ENCODE measurements around the gene CHTF18. TPM values are rescaled to one million over a fixed set of nuclear protein-coding genes. Genes with fewer than 3 reads are reported as not detected.

The CHTF18 gene
- total and polyA plus RNA-seq, 9 of the 15 experiments (the other 6 are each of a cell fraction or from before 2014, with no cell fraction given): 2.5 to 123 (median 17.0) TPM

- ATAC-seq (no peak), FAIRE-seq (no peak), DNase-seq (ENCODE audit: extremely low read depth in 1 of 4, low spot score in 3 of 4) (no peak)
- peak; percentile 34; the same call in 1 of the 2 replicates for TF ChIP-seq VEZF1 (CRISPR knock-in tag; IDR thresholded peaks at IDR 0.05)
- TF ChIP-seq PHF21A (IDR thresholded peaks at IDR 0.05; ENCODE audit: borderline replicate concordance, low read depth): no peak
- in situ Hi-C loops (cut with MboI): no loop called here
- Histone ChIP-seq H2AFZ (ENCODE audit: low read depth, low read length) (no peak overlapping the region), H3K79me2 (ENCODE audit: control insufficient read depth, insufficient read depth, low read length) (no peaks in the 10 kb centered on the region), H3K4me1 (replicated peaks in 1 of 2; ENCODE audit: control insufficient read depth in 2 of 2, insufficient read depth in 2 of 2, low read length in 2 of 2) (peaks cover 0 to 69% of the 10 kb centered on the region in 2 experiments; a peak in 2 of 5 replicates), H4K20me1 (replicated peaks; ENCODE audit: control insufficient read depth, insufficient read depth, low read length) (0 out of 2 replicates have a peak, but pooled peaks cover 3% of the 10 kb centered on the region), H3K9ac (ENCODE audit: insufficient read depth in 1 of 2, low read depth in 2 of 2, low read length in 2 of 2) (no peak overlapping the region), H3K36me3 (ENCODE audit: control insufficient read depth, insufficient read depth, low read length) (no peaks in the 10 kb centered on the region), H3K9me3 (replicated peaks; ENCODE audit: control insufficient read depth, insufficient read depth, low read depth, low read length) (no peaks in the 10 kb centered on the region), H3K27ac (ENCODE audit: extremely low read depth, low read depth, low read length) (no peak overlapping the region), H3K27me3 (ENCODE audit: control insufficient read depth in 2 of 2, insufficient read depth in 2 of 2, low read length in 2 of 2) (peaks cover 0 to 6% of the 10 kb centered on the region in 2 experiments; a peak in 1 of 5 replicates), H3K9me1 (ENCODE audit: control insufficient read depth, insufficient read depth, low read length) (no peaks in the 10 kb centered on the region), H3K4me3 (no peak overlapping the region), H3K4me2 (ENCODE audit: insufficient read depth, low read length) (no peak overlapping the region)
- no TSS peak for BruUV-seq (replicated peaks)
- CTCF ChIA-PET (ENCODE audit: low intra/inter-chr PET ratio): no interaction called here
- intact Hi-C loops (cut with micrococcal nuclease): no loop called here
- POLR2A ChIA-PET: interaction anchor here (0.6 to 0.9 kb wide), 2 partner anchors 9 to 21 kb away, joined by 3 read pairs; partner anchors contain the start of genes CHTF18 and RPUSD1
- WGBS (ENCODE audit: insufficient coverage, low coverage, missing lambda C conversion rate): 0% methylated on average over 1 of the region's 38 CpGs
These were observed 20.6 kb upstream of the CHTF18 start for GRCh38 chr16:767743-768235.

GRCh38 chr16:768428-768827 lies 20.0 kb upstream of the CHTF18 start:
- peak; percentile 19; the same call in 1 of the 3 replicates for ATAC-seq
- H3K9me3 ChIP-seq (replicated peaks; ENCODE audit: control insufficient read depth, insufficient read depth, low read depth, low read length): no peaks in the 10 kb centered on the region
- no peak overlapping the region for H3K27ac ChIP-seq (ENCODE audit: extremely low read depth, low read depth, low read length)
- H4K20me1 ChIP-seq (replicated peaks; ENCODE audit: control insufficient read depth, insufficient read depth, low read length): 0 out of 2 replicates have a peak, but pooled peaks cover 3% of the 10 kb centered on the region
- H3K79me2 ChIP-seq (ENCODE audit: control insufficient read depth, insufficient read depth, low read length): no peaks in the 10 kb centered on the region
- peaks cover 0 to 68% of the 10 kb centered on the region in 2 experiments; a peak in 2 of 5 replicates for H3K4me1 ChIP-seq (replicated peaks in 1 of 2; ENCODE audit: control insufficient read depth in 2 of 2, insufficient read depth in 2 of 2, low read length in 2 of 2)
- no peak overlapping the region for H3K4me3 ChIP-seq
- no peaks in the 10 kb centered on the region for H3K9me1 ChIP-seq (ENCODE audit: control insufficient read depth, insufficient read depth, low read length)
- H3K36me3 ChIP-seq (ENCODE audit: control insufficient read depth, insufficient read depth, low read length): no peaks in the 10 kb centered on the region
- CTCF ChIA-PET (ENCODE audit: low intra/inter-chr PET ratio): no interaction called here
- H3K4me2 ChIP-seq (ENCODE audit: insufficient read depth, low read length): no peak overlapping the region
- in situ Hi-C loops (cut with MboI) (no loop called here), intact Hi-C loops (cut with micrococcal nuclease) (no loop called here)
- no TSS peak for BruUV-seq (replicated peaks)
- no peak overlapping the region for H2AFZ ChIP-seq (ENCODE audit: low read depth, low read length)
- H3K9ac ChIP-seq (ENCODE audit: insufficient read depth in 1 of 2, low read depth in 2 of 2, low read length in 2 of 2): no peak overlapping the region; a peak in 1 of 4 replicates
- POLR2A ChIA-PET: no interaction called here
- peak in 1 of 4 experiments; percentile 43 for DNase-seq (ENCODE audit: extremely low read depth in 1 of 4, low spot score in 3 of 4)
- H3K27me3 ChIP-seq (ENCODE audit: control insufficient read depth in 2 of 2, insufficient read depth in 2 of 2, low read length in 2 of 2): peaks cover 0 to 6% of the 10 kb centered on the region in 2 experiments; a peak in 1 of 5 replicates
- no peak for FAIRE-seq
- 30% methylated on average over 17 of the region's 21 CpGs for WGBS (ENCODE audit: insufficient coverage, low coverage, missing lambda C conversion rate)
- TF ChIP-seq EGR1 (conservative IDR thresholded peaks at IDR 0.05): peak; percentile 40; the same call in 1 of the 2 replicates
- TF ChIP-seq PBX2 (CRISPR knock-in tag; IDR thresholded peaks at IDR 0.05; ENCODE audit: low read depth): no peak
- TF ChIP-seq PBX2 (tag; conservative IDR thresholded peaks at IDR 0.05; ENCODE audit: low read depth): no peak
- TF ChIP-seq THRA (IDR thresholded peaks at IDR 0.05): no peak
- TF ChIP-seq ZBTB34 (CRISPR knock-in tag; IDR thresholded peaks at IDR 0.05): no peak
- no peak for TF ChIP-seq ZNF696 (CRISPR knock-in tag; conservative IDR thresholded peaks at IDR 0.05)
